Measurements from ENCODE around the gene OGFR. TPM values are rescaled to one million over a fixed set of nuclear protein-coding genes. Genes with fewer than 3 reads are reported as not detected.
"Not testable (repeated sequence)": the region's sequence is repeated elsewhere in the genome, so short reads cannot be mapped to it uniquely, and the experiment has no call there.

The OGFR gene
- polyA plus RNA-seq, 1 donor = 46.1 TPM

DNA sequence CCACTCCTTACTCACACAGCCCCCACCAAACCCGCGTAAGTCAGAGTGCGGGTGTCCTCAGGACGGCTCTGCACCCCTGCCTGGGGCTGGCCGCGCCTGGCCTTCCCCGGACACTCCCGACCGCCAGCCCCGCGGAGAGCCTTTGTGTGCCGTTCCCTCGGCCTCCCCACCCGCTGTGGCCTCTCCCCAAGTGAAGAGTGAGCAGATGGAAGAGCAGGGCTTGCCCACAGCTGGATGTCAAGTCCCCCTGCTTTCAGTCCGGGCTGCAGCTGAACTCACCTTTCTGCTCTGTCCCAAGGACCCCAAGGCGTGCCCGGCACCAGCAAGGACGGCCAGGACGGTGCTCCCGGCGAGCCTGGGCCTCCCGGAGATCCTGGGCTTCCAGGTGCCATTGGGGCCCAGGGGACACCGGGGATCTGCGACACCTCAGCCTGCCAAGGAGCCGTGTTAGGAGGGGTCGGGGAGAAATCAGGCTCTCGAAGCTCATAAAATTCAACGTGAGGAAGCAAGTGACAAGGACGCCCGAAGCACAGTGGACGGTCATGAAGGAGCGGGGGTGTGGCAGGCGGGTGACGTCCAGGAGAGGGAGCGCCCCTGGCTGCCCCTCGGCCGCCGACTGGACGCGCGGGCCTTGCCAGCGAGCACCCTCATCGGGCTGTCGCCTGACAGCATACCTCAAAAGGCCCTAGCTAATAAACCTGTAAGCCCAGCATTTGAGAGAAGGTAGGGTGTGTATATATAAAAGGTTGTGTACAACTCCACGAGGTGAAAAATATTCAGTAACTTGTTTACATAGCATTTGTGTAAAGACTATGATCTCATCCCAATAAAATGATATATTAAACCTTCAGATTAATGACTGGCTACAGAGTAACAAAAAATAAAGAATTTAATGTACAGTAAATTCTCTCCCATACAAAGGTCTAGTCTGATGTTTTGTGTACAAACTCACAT is 35.9 kb downstream of the OGFR start:
- H3K9me3 ChIP-seq (ENCODE audit: control insufficient read depth, low read depth, low read length) = peaks cover 2% of the 10 kb centered on the region
- 43% methylated on average over 1 of the region's 45 CpGs for WGBS (ENCODE audit: insufficient coverage, low lambda C conversion rate)
- no peak overlapping the region for H3K27ac ChIP-seq (ENCODE audit: low read length)
- peaks cover 6% of the 10 kb centered on the region for H3K27me3 ChIP-seq (ENCODE audit: control insufficient read depth, insufficient read depth, low read length)
- peaks cover 1% of the 10 kb centered on the region for H3K36me3 ChIP-seq (ENCODE audit: control insufficient read depth, insufficient read depth, low read length)
- no peak overlapping the region for H3K4me3 ChIP-seq (ENCODE audit: low read length)
- no peak for DNase-seq
- peaks cover 6% of the 10 kb centered on the region for H3K4me1 ChIP-seq (ENCODE audit: control insufficient read depth, insufficient read depth, low read length)

DNA sequence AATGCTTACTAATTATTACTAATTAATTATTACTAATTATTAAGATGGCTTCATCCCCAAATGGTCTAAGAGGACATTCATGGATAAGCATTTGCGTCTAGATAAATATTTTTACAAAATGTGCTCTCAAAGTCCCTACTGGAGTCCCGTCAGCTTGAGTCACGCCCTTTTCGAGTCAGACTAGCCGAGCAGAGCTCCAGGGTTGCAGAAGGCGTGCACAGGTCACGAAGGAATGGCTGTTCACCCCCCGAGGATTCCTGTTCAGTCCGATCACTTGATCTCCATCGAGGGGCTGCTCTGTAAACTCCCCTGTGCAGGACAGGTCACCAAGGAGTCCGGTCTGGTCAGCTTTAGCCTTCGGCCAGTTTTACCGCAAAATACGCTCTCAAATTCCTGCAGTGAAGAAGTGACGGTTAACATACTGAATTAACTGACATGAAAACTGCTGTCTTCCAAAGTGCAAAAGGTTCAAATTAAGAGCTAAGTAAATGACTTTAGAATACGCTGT is 37.1 kb downstream of the OGFR start:
- no peak overlapping the region for H3K4me3 ChIP-seq (ENCODE audit: low read length)
- peaks cover 6% of the 10 kb centered on the region for H3K4me1 ChIP-seq (ENCODE audit: control insufficient read depth, insufficient read depth, low read length)
- no peaks in the 10 kb centered on the region for H3K27me3 ChIP-seq (ENCODE audit: control insufficient read depth, insufficient read depth, low read length)
- WGBS (ENCODE audit: insufficient coverage, low lambda C conversion rate) = 100% methylated on average over 1 of the region's 16 CpGs
- peaks cover 3% of the 10 kb centered on the region for H3K36me3 ChIP-seq (ENCODE audit: control insufficient read depth, insufficient read depth, low read length)
- H3K27ac ChIP-seq (ENCODE audit: low read length) = no peak overlapping the region
- H3K9me3 ChIP-seq (ENCODE audit: control insufficient read depth, low read depth, low read length) = peaks cover 2% of the 10 kb centered on the region
- no peak for DNase-seq

DNA sequence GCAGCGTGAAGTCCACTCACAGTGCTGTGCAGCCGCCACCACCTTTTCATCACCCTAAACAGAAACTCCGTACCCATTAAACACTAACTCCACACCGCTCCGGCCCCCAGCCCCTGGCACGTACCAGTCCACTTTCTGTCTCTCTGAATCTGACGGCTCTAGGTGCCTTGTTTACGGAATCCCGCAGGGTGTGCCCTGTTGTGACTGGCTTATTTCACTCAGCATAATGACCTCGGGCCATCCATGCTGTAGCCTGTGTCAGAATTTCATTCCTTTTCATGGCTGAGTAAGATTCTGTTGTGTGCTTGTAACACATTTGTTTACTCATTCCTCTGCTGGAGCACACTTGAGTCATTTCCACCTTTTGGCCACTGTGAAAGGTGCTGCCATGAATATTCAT is 39.0 kb downstream of the OGFR start:
- Histone ChIP-seq H3K27ac (ENCODE audit: low read length) (no peak overlapping the region), H3K4me1 (ENCODE audit: control insufficient read depth, insufficient read depth, low read length) (peaks cover 1% of the 10 kb centered on the region), H3K4me3 (ENCODE audit: low read length) (no peak overlapping the region), H3K9me3 (ENCODE audit: control insufficient read depth, low read depth, low read length) (no peaks in the 10 kb centered on the region), H3K27me3 (ENCODE audit: control insufficient read depth, insufficient read depth, low read length) (no peaks in the 10 kb centered on the region), H3K36me3 (ENCODE audit: control insufficient read depth, insufficient read depth, low read length) (peaks cover 3% of the 10 kb centered on the region)
- DNase-seq = no peak
- no CpG with 5 or more reads among the region's 10 CpGs for WGBS (ENCODE audit: insufficient coverage, low lambda C conversion rate)

GRCh38 chr20:62844182-62844581 is 39.5 kb downstream of the OGFR start:
- no peak overlapping the region for H3K4me3 ChIP-seq (ENCODE audit: low read length)
- WGBS (ENCODE audit: insufficient coverage, low lambda C conversion rate) = 100% methylated on average over 3 of the region's 7 CpGs
- H3K27me3 ChIP-seq (ENCODE audit: control insufficient read depth, insufficient read depth, low read length) = no peaks in the 10 kb centered on the region
- H3K9me3 ChIP-seq (ENCODE audit: control insufficient read depth, low read depth, low read length) = no peaks in the 10 kb centered on the region
- no peaks in the 10 kb centered on the region for H3K4me1 ChIP-seq (ENCODE audit: control insufficient read depth, insufficient read depth, low read length)
- H3K36me3 ChIP-seq (ENCODE audit: control insufficient read depth, insufficient read depth, low read length) = peaks cover 3% of the 10 kb centered on the region
- H3K27ac ChIP-seq (ENCODE audit: low read length) = no peak overlapping the region
- no peak for DNase-seq

GRCh38 chr20:62845416-62846160 is 41.0 kb downstream of the OGFR start:
- Histone ChIP-seq H3K27ac (ENCODE audit: low read length) (no peak overlapping the region), H3K27me3 (ENCODE audit: control insufficient read depth, insufficient read depth, low read length) (no peaks in the 10 kb centered on the region), H3K9me3 (ENCODE audit: control insufficient read depth, low read depth, low read length) (no peaks in the 10 kb centered on the region), H3K4me1 (ENCODE audit: control insufficient read depth, insufficient read depth, low read length) (no peaks in the 10 kb centered on the region), H3K36me3 (ENCODE audit: control insufficient read depth, insufficient read depth, low read length) (peaks cover 3% of the 10 kb centered on the region), H3K4me3 (ENCODE audit: low read length) (no peak overlapping the region)
- WGBS (ENCODE audit: insufficient coverage, low lambda C conversion rate) = no CpG with 5 or more reads among the region's 16 CpGs
- no peak for DNase-seq

DNA sequence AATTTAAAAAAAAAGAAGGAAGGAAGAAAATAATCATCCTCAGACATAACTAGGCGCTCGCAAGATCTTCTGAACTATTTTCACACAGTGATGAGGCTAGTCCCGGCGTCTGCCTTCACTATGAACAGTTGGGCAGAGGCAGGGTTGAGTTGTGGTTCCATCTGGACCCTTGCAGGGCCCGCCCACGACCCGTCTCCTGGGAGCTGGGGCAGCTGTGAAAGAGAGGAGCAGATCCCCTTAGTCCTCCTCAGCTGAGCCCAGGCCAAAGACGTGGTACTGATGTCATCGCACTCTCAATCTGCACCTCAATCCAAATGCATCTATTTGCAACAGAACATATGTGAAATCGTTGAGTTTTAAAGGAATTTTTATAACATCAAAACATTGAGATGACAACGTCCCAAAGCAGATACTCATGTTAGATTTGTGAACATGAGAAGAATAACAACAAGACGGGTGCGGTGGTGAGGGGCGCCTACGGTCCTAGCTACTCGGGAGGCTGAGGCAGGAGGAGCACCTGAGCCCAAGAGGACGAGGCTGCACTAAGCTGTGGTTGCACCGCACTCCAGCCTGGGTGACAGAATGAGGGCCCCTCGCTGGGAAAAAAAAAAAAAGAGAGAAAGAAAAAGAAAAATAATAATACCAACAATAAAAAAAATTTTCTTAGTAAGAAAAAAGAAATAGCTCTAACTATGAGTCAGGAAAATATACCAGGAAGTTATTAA is 41.7 kb downstream of the OGFR start:
- no peaks in the 10 kb centered on the region for H3K9me3 ChIP-seq (ENCODE audit: control insufficient read depth, low read depth, low read length)
- H3K4me3 ChIP-seq (ENCODE audit: low read length) = no peak overlapping the region
- no peak for DNase-seq
- WGBS (ENCODE audit: insufficient coverage, low lambda C conversion rate) = 95% methylated on average over 4 of the region's 19 CpGs
- peaks cover 3% of the 10 kb centered on the region for H3K36me3 ChIP-seq (ENCODE audit: control insufficient read depth, insufficient read depth, low read length)
- no peak overlapping the region for H3K27ac ChIP-seq (ENCODE audit: low read length)
- H3K4me1 ChIP-seq (ENCODE audit: control insufficient read depth, insufficient read depth, low read length) = no peaks in the 10 kb centered on the region
- H3K27me3 ChIP-seq (ENCODE audit: control insufficient read depth, insufficient read depth, low read length) = no peaks in the 10 kb centered on the region

GRCh38 chr20:62848917-62849316 is 44.3 kb downstream of the OGFR start:
- not testable (repeated sequence) for DNase-seq; H3K9me3 ChIP-seq (ENCODE audit: control insufficient read depth, low read depth, low read length); H3K4me3 ChIP-seq (ENCODE audit: low read length); H3K27ac ChIP-seq (ENCODE audit: low read length); H3K27me3 ChIP-seq (ENCODE audit: control insufficient read depth, insufficient read depth, low read length); H3K4me1 ChIP-seq (ENCODE audit: control insufficient read depth, insufficient read depth, low read length)
- 100% methylated on average over 3 of the region's 7 CpGs for WGBS (ENCODE audit: insufficient coverage, low lambda C conversion rate)
- peaks cover 10% of the 10 kb centered on the region for H3K36me3 ChIP-seq (ENCODE audit: control insufficient read depth, insufficient read depth, low read length)

GRCh38 chr20:62849431-62849830 is 44.8 kb downstream of the OGFR start:
- DNase-seq = no peak
- H3K9me3 ChIP-seq (ENCODE audit: control insufficient read depth, low read depth, low read length) = no peaks in the 10 kb centered on the region
- no peaks in the 10 kb centered on the region for H3K4me1 ChIP-seq (ENCODE audit: control insufficient read depth, insufficient read depth, low read length)
- no peaks in the 10 kb centered on the region for H3K27me3 ChIP-seq (ENCODE audit: control insufficient read depth, insufficient read depth, low read length)
- no peak overlapping the region for H3K4me3 ChIP-seq (ENCODE audit: low read length)
- peaks cover 15% of the 10 kb centered on the region for H3K36me3 ChIP-seq (ENCODE audit: control insufficient read depth, insufficient read depth, low read length)
- H3K27ac ChIP-seq (ENCODE audit: low read length) = no peak overlapping the region

DNA sequence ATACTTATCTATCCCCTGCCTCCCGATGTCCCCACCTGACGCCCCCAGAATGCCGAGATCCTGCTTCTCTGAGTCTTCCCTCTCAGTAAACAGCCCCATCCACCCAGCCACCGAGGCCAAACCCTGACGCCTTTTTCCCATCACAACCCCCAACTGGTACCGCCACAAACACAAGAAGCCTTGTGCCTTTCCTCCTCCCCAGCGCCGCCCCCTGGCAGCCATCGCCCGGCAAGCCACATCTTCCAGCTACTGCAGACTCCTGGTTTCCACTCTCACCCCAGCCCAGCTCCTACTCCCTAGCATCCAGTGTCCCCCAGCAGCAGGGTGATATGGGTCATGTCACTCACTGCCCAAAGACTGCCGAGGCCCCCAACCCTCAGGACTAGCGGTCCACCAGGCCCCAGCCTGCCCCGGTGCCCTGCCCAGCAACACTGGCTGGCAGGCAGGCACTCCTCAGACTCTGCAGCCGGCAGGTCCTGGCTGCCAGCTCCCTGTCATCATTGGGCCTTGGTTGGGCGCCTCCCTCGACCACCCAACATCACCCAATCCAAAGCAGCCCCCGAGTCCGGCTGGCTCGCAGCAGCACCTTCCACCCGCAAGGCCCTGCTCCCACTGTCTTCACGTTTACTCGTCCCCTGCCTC is 45.8 kb downstream of the OGFR start:
- peaks cover 18% of the 10 kb centered on the region for H3K36me3 ChIP-seq (ENCODE audit: control insufficient read depth, insufficient read depth, low read length)
- no peak for DNase-seq
- H3K27me3 ChIP-seq (ENCODE audit: control insufficient read depth, insufficient read depth, low read length) = no peaks in the 10 kb centered on the region
- H3K4me1 ChIP-seq (ENCODE audit: control insufficient read depth, insufficient read depth, low read length) = no peaks in the 10 kb centered on the region
- WGBS (ENCODE audit: insufficient coverage, low lambda C conversion rate) = no CpG with 5 or more reads among the region's 22 CpGs
- no peaks in the 10 kb centered on the region for H3K9me3 ChIP-seq (ENCODE audit: control insufficient read depth, low read depth, low read length)
- H3K27ac ChIP-seq (ENCODE audit: low read length) = no peak overlapping the region
- no peak overlapping the region for H3K4me3 ChIP-seq (ENCODE audit: low read length)

GRCh38 chr20:62852196-62852595 is 47.6 kb downstream of the OGFR start:
- no peak for DNase-seq
- H3K27me3 ChIP-seq (ENCODE audit: control insufficient read depth, insufficient read depth, low read length) = no peaks in the 10 kb centered on the region
- no peak overlapping the region for H3K4me3 ChIP-seq (ENCODE audit: low read length)
- no peaks in the 10 kb centered on the region for H3K4me1 ChIP-seq (ENCODE audit: control insufficient read depth, insufficient read depth, low read length)
- no peaks in the 10 kb centered on the region for H3K9me3 ChIP-seq (ENCODE audit: control insufficient read depth, low read depth, low read length)
- H3K27ac ChIP-seq (ENCODE audit: low read length) = no peak overlapping the region
- H3K36me3 ChIP-seq (ENCODE audit: control insufficient read depth, insufficient read depth, low read length) = peaks cover 21% of the 10 kb centered on the region
- 100% methylated on average over 1 of the region's 8 CpGs for WGBS (ENCODE audit: insufficient coverage, low lambda C conversion rate)

All from large intestine (tissue), 3 donors.